ENCODE data around the gene LNX1.

Gene LNX1

DNA sequence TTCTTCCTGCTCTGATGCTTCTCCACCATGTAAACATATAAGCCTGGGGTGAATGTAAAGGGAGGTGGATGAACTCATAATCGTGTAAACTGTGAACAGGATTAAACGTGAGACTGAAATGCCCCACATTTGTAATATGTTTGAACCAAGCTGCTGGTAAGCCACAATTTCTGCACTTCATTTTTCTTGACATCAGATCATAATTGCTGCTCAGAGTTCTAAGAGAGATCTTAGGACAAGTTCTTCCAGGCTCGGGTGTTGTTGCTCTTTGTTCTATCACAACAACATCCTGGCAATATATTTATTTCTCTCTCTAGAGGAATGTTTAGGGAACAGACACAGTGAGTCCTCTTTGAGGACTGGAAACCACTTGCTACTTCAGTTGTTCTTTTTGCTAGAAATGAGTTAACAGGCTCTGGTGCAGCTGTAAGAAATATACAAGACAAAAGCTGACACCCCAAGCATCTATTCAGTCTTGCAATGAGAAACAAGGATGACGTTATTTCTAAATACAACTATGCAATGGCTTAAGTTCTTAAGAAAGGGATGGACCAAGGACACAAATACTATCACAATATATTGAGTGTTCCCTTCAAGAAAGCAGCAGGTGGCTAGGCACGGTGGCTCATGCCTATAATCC, 59.6 kb downstream of the LNX1 start:
- DNase-seq, result no peak

DNA sequence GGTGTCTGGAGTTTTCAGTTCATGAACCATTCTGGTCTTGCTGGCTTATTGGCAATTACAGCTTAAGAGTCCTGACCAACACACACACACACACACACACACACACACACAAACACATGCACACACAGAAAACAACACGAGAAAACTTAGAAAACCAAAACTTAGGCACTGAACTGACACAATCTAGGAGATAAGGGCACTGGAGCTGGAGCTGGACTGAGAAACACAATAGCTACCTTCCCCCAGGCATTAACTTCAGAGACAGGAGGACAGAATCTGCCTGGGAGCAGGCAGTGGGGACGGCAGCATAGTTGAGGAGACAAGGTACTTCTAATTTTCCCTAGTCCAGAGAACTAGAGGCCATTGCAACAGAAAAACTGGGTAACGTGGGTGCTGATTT, 62.3 kb downstream of the LNX1 start:
- no peak for DNase-seq

GRCh38 chr4:53527930-53528329, 63.4 kb downstream of the LNX1 start:
- DNase-seq, result no peak

GRCh38 chr4:53527326-53527725, 64.0 kb downstream of the LNX1 start:
- DNase-seq, result no peak

GRCh38 chr4:53522334-53522733, 69.0 kb downstream of the LNX1 start:
- no peak for DNase-seq

GRCh38 chr4:53520116-53520515, 71.2 kb downstream of the LNX1 start:
- no peak for DNase-seq

DNA sequence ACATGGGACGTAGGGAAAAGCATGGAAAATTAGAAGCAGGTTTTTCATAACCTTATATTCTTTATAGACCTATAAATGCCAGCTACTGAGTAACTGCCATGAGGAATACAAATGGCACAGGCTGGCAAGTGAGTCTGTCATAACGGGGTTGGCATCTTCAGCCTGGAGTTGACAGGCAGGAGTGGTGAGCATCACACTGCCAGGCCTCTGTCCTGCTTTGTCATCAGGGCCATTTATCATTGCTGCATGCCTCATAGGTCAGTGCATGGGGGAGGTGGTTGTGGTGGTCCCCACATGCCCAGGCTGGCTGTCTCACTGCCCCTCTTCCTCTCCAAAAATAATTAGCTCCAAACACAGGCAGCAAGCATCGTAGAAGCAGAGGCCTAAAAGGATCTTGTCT, 72.5 kb downstream of the LNX1 start:
- no peak for DNase-seq

- DNase-seq, result no peak
Observed at GRCh38 chr4:53515076-53515475, 76.2 kb downstream of the LNX1 start.

DNA sequence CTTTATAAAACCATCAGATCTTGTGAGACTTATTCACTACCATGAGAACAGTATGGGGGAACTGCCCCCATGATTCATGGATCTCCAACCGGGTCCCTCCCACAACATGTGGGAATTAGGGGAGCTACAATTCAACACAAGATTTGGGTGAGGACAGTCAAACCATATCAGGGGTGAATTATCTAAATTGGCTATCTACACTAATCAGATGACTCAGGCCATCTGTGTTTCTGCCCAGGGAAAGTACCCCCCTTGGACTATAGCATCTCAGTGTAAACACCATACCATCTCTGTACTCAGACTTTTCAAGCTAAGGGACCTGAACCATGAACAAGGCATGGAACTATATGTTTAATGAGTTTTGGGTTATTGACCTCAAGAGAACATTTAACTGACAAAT, 76.8 kb downstream of the LNX1 start:
- DNase-seq, result no peak

DNA sequence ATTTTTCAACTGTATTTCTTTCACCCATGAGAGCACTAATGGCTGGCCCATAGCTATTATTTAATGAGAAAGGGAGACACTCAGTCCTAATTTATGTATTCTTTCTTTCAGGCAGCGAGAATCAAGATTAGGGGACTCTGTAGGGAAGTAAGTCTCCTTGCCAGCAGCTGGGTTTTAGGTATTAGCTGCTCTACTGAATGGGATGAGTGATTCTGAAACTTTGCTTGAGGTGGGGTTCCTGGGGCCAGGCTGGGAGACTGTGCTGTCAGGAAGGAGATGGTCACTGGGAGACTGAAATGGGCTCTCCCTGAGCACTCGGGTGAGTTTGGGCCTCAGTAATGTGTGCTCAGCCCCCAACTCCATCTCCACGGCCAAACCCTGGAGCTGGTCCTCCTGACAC, 78.7 kb downstream of the LNX1 start:
- no peak for DNase-seq

DNA sequence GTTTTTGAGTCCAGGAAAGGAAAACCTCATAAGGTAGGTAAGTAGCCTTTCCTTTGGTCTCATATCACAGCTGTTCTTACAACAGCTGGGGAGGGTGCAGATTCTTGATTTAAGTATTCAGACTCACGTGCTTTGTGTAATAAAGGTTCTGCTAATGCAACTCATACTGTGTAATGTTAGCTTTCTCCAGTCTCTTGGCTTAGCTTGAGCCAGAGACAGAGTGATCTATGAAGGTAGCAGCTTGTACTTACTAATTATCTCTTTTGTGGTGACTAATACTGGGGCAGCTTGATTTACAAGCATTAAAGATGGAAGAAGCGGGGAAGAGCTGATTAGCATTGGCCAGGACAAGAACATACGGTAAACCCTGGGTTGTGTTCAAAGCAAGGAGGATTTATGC, 80.3 kb downstream of the LNX1 start:
- DNase-seq, result no peak

GRCh38 chr4:53510321-53510720, 81.0 kb downstream of the LNX1 start:
- no peak for DNase-seq

DNA sequence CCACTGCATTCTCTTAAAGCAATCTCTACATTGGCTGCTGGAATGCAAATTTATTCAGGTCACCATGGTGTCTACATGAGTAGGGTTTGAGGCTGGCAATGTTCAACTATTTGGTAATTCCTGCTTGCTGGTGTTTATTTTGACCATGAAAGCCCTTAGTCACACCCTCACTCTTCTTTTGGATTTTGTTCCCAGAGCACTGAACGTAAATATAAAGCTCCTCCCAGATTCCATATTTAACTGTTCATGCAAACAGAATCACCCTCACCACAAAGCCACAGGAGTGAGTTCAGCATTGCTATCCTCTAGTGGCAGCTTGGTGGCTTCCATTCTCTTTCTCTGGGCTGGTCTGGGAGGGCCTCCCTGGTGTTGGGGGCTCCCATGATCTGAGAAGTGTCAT, 82.8 kb downstream of the LNX1 start:
- no peak for DNase-seq

- DNase-seq, result no peak
Observed at GRCh38 chr4:53507671-53508286, 83.5 kb downstream of the LNX1 start.

- no peak for DNase-seq
Observed at GRCh38 chr4:53507058-53507457, 84.2 kb downstream of the LNX1 start.

- DNase-seq, result no peak
Observed at GRCh38 chr4:53505947-53506346, 85.3 kb downstream of the LNX1 start.

- DNase-seq, result no peak
Observed at GRCh38 chr4:53502094-53502493, 89.2 kb downstream of the LNX1 start.

DNA sequence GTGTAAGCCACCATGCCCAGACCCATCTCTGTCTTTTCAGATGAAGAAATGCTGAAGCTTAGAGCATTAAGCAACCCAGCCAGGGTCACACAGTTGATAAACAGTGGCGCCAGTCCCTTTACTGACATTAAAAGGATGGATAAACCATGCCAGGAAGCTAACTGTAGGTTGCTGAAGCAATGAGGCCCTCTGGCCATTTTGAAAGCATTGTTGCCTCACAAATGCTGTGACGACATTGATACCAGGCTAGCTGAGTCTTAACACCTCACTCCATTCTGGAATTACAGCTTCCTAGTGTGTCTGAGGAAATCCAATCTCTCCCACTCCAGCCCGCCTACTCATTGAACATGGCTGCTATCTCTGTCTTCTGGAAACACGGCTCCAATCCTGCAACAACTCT, 89.7 kb downstream of the LNX1 start:
- DNase-seq, result no peak

DNA sequence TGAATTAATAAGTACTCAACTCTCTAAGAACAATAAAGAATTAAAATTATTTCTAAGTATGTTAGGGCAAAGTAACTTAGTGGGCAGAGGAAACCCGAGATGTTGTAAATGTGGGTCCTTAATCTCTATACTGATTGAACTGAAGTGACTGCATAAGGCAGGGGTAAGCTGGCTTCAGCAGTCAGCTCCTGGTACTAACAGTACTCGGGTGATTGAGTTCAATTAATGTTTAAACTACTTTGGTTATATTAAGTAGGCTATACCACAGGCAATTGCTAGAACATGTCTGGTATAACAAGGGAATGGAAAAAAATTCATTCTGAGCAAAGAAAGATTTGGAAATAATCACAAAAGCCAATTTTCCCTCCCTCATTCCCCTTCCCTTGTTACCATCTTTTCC, 90.7 kb downstream of the LNX1 start:
- no peak for DNase-seq

GRCh38 chr4:53499791-53500190, 91.5 kb downstream of the LNX1 start:
- no peak for DNase-seq

- no peak for DNase-seq
Observed at GRCh38 chr4:53498706-53499105, 92.6 kb downstream of the LNX1 start.

GRCh38 chr4:53497487-53498244, 93.6 kb downstream of the LNX1 start:
- DNase-seq, result no peak

DNA sequence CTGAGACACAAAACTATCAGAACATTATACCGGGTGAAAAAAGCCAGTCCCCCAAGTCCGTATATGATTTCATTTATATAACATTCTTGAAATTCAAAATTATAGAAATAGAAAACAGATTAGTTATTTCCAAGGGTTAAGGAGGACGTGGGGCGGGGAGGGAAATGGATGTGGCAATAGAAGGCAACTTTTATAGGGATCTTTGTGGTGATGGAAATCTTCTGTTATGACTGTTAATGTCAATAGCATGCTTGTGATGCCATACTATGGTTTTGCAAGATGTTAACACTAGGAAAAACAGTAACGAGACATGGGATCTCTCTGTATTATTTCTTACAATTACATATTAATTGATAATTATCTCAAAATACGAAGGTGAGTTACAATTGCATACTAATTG, 96.4 kb downstream of the LNX1 start:
- DNase-seq, result no peak

GRCh38 chr4:53490965-53491622, 100.2 kb downstream of the LNX1 start:
- no peak for DNase-seq
